ENCODE data around the gene NDUFB7. TPM values are rescaled to one million over a fixed set of nuclear protein-coding genes. Genes with fewer than 3 reads are reported as not detected.

NDUFB7 gene
- total RNA-seq, 1 experiment from 2014 or later, result 180 TPM

DNA sequence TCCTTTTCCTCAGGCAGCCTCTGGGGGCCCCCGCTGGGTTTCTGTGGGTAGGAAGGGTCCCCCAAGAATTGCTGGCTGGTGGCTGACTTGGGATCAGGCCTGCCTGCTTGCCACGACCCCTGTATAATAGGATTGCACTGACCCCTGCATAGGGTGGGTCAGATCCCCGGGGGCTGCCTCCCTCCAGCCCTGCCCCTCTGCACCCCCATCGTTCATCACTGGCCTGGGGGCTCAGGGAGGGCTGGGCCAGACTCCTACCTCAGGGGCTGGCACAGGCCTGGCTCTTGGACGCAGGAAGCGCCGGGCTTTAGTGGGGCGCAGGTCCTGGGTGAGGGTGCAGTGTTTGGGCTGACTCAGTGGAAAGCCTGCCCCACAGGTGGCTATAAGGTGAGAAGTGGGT is 10.6 kb downstream of the NDUFB7 start:
- Histone ChIP-seq H3K36me3 (ENCODE audit: control insufficient read depth, insufficient read depth, low read length) (no peaks in the 10 kb centered on the region), H3K27ac (ENCODE audit: low read length) (peak overlapping the region; percentile 85), H3K4me3 (ENCODE audit: low read depth in 2 of 2, low read length in 2 of 2) (no peak overlapping the region), H3K4me1 (ENCODE audit: control insufficient read depth, insufficient read depth, low read length) (peaks cover 54% of the 10 kb centered on the region), H3K9me3 (ENCODE audit: control insufficient read depth, insufficient read depth, low read depth, low read length) (no peaks in the 10 kb centered on the region), H3K27me3 (ENCODE audit: control insufficient read depth, insufficient read depth, low read length) (no peaks in the 10 kb centered on the region)
- ChIA-PET CTCF (no interaction called here), POLR2A (no interaction called here)
- TF ChIP-seq POLR2AphosphoS5 (IDR thresholded peaks at IDR 0.05; ENCODE audit: low read depth, low read length), result no peak
- TF ChIP-seq, protein P1, sequence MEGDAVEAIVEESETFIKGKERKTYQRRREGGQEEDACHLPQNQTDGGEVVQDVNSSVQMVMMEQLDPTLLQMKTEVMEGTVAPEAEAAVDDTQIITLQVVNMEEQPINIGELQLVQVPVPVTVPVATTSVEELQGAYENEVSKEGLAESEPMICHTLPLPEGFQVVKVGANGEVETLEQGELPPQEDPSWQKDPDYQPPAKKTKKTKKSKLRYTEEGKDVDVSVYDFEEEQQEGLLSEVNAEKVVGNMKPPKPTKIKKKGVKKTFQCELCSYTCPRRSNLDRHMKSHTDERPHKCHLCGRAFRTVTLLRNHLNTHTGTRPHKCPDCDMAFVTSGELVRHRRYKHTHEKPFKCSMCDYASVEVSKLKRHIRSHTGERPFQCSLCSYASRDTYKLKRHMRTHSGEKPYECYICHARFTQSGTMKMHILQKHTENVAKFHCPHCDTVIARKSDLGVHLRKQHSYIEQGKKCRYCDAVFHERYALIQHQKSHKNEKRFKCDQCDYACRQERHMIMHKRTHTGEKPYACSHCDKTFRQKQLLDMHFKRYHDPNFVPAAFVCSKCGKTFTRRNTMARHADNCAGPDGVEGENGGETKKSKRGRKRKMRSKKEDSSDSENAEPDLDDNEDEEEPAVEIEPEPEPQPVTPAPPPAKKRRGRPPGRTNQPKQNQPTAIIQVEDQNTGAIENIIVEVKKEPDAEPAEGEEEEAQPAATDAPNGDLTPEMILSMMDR (IDR thresholded peaks at IDR 0.05), result no peak
- TF ChIP-seq, protein P2, sequence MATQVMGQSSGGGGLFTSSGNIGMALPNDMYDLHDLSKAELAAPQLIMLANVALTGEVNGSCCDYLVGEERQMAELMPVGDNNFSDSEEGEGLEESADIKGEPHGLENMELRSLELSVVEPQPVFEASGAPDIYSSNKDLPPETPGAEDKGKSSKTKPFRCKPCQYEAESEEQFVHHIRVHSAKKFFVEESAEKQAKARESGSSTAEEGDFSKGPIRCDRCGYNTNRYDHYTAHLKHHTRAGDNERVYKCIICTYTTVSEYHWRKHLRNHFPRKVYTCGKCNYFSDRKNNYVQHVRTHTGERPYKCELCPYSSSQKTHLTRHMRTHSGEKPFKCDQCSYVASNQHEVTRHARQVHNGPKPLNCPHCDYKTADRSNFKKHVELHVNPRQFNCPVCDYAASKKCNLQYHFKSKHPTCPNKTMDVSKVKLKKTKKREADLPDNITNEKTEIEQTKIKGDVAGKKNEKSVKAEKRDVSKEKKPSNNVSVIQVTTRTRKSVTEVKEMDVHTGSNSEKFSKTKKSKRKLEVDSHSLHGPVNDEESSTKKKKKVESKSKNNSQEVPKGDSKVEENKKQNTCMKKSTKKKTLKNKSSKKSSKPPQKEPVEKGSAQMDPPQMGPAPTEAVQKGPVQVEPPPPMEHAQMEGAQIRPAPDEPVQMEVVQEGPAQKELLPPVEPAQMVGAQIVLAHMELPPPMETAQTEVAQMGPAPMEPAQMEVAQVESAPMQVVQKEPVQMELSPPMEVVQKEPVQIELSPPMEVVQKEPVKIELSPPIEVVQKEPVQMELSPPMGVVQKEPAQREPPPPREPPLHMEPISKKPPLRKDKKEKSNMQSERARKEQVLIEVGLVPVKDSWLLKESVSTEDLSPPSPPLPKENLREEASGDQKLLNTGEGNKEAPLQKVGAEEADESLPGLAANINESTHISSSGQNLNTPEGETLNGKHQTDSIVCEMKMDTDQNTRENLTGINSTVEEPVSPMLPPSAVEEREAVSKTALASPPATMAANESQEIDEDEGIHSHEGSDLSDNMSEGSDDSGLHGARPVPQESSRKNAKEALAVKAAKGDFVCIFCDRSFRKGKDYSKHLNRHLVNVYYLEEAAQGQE (IDR thresholded peaks at IDR 0.05; ENCODE audit: insufficient read depth in 1 of 2, low read depth in 2 of 2, low read length in 1 of 2), result no peak
- no peak for TF ChIP-seq TCF7L2 (IDR thresholded peaks at IDR 0.05; ENCODE audit: low read depth, low read length)
- TF ChIP-seq SIN3A (IDR thresholded peaks at IDR 0.05; ENCODE audit: borderline replicate concordance, insufficient read depth, low read depth, low read length), result no peak
- DNase-seq (ENCODE audit: low read depth, low spot score) (no peak), ATAC-seq (no peak)
- intact Hi-C loops (cut with micrococcal nuclease; ENCODE audit: unreplicated experiment) (no loop called here), in situ Hi-C loops (cut with HindIII; ENCODE audit: low pct_unique_long_range_greater_than_20kb, low sequenced_read_pairs) (no loop called here)
- BruUV-seq (replicated peaks), result no TSS peak

DNA sequence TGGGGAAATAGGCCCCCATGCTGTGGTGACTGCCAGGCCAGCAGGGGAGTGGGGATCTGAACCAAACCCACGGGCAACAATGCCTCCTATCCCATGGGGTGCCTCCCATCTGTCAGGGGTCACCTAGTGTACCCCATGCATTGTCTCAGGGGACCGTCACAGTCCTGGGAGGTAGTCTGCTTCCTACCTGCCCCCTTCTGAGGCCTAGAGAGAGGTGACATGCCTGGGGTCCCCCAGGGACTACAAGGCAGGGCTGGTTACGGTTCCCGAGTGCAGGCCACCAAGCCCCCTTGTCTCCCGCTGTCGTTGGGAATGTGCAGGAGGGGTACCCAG is 11.1 kb downstream of the NDUFB7 start:
- Histone ChIP-seq H3K4me1 (ENCODE audit: control insufficient read depth, insufficient read depth, low read length) (peaks cover 56% of the 10 kb centered on the region), H3K27ac (ENCODE audit: low read length) (peak overlapping the region; percentile 85), H3K36me3 (ENCODE audit: control insufficient read depth, insufficient read depth, low read length) (no peaks in the 10 kb centered on the region), H3K4me3 (ENCODE audit: low read depth in 2 of 2, low read length in 2 of 2) (no peak overlapping the region), H3K9me3 (ENCODE audit: control insufficient read depth, insufficient read depth, low read depth, low read length) (no peaks in the 10 kb centered on the region), H3K27me3 (ENCODE audit: control insufficient read depth, insufficient read depth, low read length) (no peaks in the 10 kb centered on the region)
- no peak for TF ChIP-seq SIN3A (IDR thresholded peaks at IDR 0.05; ENCODE audit: borderline replicate concordance, insufficient read depth, low read depth, low read length)
- no peak for TF ChIP-seq POLR2AphosphoS5 (IDR thresholded peaks at IDR 0.05; ENCODE audit: low read depth, low read length)
- TF ChIP-seq, protein P1 (IDR thresholded peaks at IDR 0.05), result no peak
- TF ChIP-seq, protein P2 (IDR thresholded peaks at IDR 0.05; ENCODE audit: insufficient read depth in 1 of 2, low read depth in 2 of 2, low read length in 1 of 2), result no peak
- no peak for TF ChIP-seq TCF7L2 (IDR thresholded peaks at IDR 0.05; ENCODE audit: low read depth, low read length)
- POLR2A ChIA-PET, result no interaction called here
- no TSS peak for BruUV-seq (replicated peaks)
- CTCF ChIA-PET, result interaction anchor here (0.6 kb wide), 1 partner anchor 462 kb away, joined by 3 read pairs; no protein-coding TSS in a partner anchor
- DNase-seq (ENCODE audit: low read depth, low spot score) (no peak), ATAC-seq (no peak)
- intact Hi-C loops (cut with micrococcal nuclease; ENCODE audit: unreplicated experiment), result no loop called here
- in situ Hi-C loops (cut with HindIII; ENCODE audit: low pct_unique_long_range_greater_than_20kb, low sequenced_read_pairs), result no loop called here
